Upper lobe of left lung (tissue), 4 donors: ENCODE measurements around the gene MYO7A.

Experiments
- CTCF ChIP-seq, 6 experiments: fragments of 450-650 bp in 4 of 6; fragments of 200-600 bp in 2 of 6; sonication (generic) in 2 of 6; IDR thresholded peaks; one replicate each; pipeline ENCODE4 v1.5.1; 2016 to 2019; ENCODE audit warnings: antibody characterized with exemption in 6 of 6
- POLR2A ChIP-seq, 4 donors: fragments of 450-650 bp; IDR thresholded peaks; one replicate each; pipeline ENCODE4 v1.5.1; 2016 to 2017; ENCODE audit warnings: antibody characterized with exemption in 4 of 4, mild to moderate bottlenecking in 2 of 4
- POLR2AphosphoS5 ChIP-seq, 2 donors: sonication (generic); formaldehyde crosslinking; IDR thresholded peaks; one replicate each; pipeline ENCODE4 v1.5.1; 2017; ENCODE audit warnings: antibody characterized with exemption in 2 of 2

GRCh38 chr11:77114089-77114463 is 14.0 kb upstream of the MYO7A start:
- TF ChIP-seq CTCF (IDR thresholded peaks at IDR 0.05) (no peak), POLR2AphosphoS5 (IDR thresholded peaks at IDR 0.05) (no peak), POLR2A (IDR thresholded peaks at IDR 0.05) (no peak)
